Measurements from ENCODE around the gene KNSTRN.

GRCh38 chr15:40358471-40359353 is 23.8 kb upstream of the KNSTRN start:
- 0 out of 2 replicates have a peak, but pooled peaks have one; percentile 20 for TF ChIP-seq CTCF (conservative IDR thresholded peaks at IDR 0.05; ENCODE audit: low read depth, low read length)
- no peak for TF ChIP-seq EZH2 (IDR thresholded peaks at IDR 0.05; ENCODE audit: borderline replicate concordance, low read depth, low read length, poor library complexity, severe bottlenecking)
